ENCODE data around the gene DLAT. TPM values are rescaled to one million over a fixed set of nuclear protein-coding genes. Genes with fewer than 3 reads are reported as not detected.
"Not testable (repeated sequence)": the region's sequence is repeated elsewhere in the genome, so short reads cannot be mapped to it uniquely, and the experiment has no call there.

DLAT gene
- total and polyA plus RNA-seq, 2 experiments from 2014 or later = 31.8 to 66.5 TPM

- DNase-seq (ENCODE audit: low spot score) (no peak), ATAC-seq (no peak)
- no peak overlapping the region for H3K27ac ChIP-seq (ENCODE audit: low read depth)
- TF ChIP-seq POLR2AphosphoS5 (IDR thresholded peaks at IDR 0.05; ENCODE audit: low read depth) (no peak), ZNF462 (CRISPR knock-in tag; IDR thresholded peaks at IDR 0.05) (no peak), EZH2phosphoT487 (IDR thresholded peaks at IDR 0.05; ENCODE audit: unreplicated experiment) (no peak), CTCF (conservative IDR thresholded peaks at IDR 0.05; ENCODE audit: low read depth in 2 of 2) (no peak), NANOG (IDR thresholded peaks at IDR 0.05; ENCODE audit: borderline replicate concordance) (no peak), CREB1 (CRISPR knock-in tag; IDR thresholded peaks at IDR 0.05; ENCODE audit: low read depth) (no peak)
- peaks cover 65% of the 10 kb centered on the region for H3K9me3 Mint-ChIP-seq
- no peak overlapping the region for H3K27ac Mint-ChIP-seq
- no peak overlapping the region for H2AFZ ChIP-seq
- no peaks in the 10 kb centered on the region for H3K4me1 Mint-ChIP-seq
- H3K4me3 Mint-ChIP-seq = no peak overlapping the region
- no peaks in the 10 kb centered on the region for H3K9me2 ChIP-seq (ENCODE audit: insufficient read depth)
- H3K79me2 ChIP-seq (replicated peaks; ENCODE audit: insufficient read depth) = no peaks in the 10 kb centered on the region
- H3K36me3 ChIP-seq (ENCODE audit: insufficient read depth) = no peaks in the 10 kb centered on the region
- H4K20me1 ChIP-seq (replicated peaks; ENCODE audit: insufficient read depth) = no peaks in the 10 kb centered on the region
- no peak overlapping the region for H3K4me2 ChIP-seq
- H3K36me3 Mint-ChIP-seq (ENCODE audit: low read depth) = peaks cover 63% of the 10 kb centered on the region
- no peak overlapping the region for H3K4me3 ChIP-seq
- no peaks in the 10 kb centered on the region for H3F3A ChIP-seq (replicated peaks; ENCODE audit: low read depth)
- H3K4me1 ChIP-seq (ENCODE audit: insufficient read depth) = no peaks in the 10 kb centered on the region
- H3K27me3 ChIP-seq (ENCODE audit: insufficient read depth) = no peaks in the 10 kb centered on the region
- H3K27me3 Mint-ChIP-seq (ENCODE audit: insufficient read depth, low read depth, poor library complexity) = peaks cover 7% of the 10 kb centered on the region
Measured at GRCh38 chr11:112005422-112006094, 19.6 kb upstream of the DLAT start.

- H4K20me1 ChIP-seq (replicated peaks; ENCODE audit: insufficient read depth); ATAC-seq; H3K27me3 Mint-ChIP-seq (ENCODE audit: insufficient read depth, low read depth, poor library complexity); H3K4me3 Mint-ChIP-seq; H3K4me1 ChIP-seq (ENCODE audit: insufficient read depth); H2AFZ ChIP-seq; H3K4me3 ChIP-seq; DNase-seq (ENCODE audit: low spot score); H3K36me3 ChIP-seq (ENCODE audit: insufficient read depth); H3K27ac ChIP-seq (ENCODE audit: low read depth); H3K79me2 ChIP-seq (replicated peaks; ENCODE audit: insufficient read depth); H3F3A ChIP-seq (replicated peaks; ENCODE audit: low read depth); H3K4me1 Mint-ChIP-seq; H3K9me2 ChIP-seq (ENCODE audit: insufficient read depth); H3K27me3 ChIP-seq (ENCODE audit: insufficient read depth); H3K27ac Mint-ChIP-seq; H3K4me2 ChIP-seq: not testable (repeated sequence)
- peaks cover 70% of the 10 kb centered on the region for H3K9me3 Mint-ChIP-seq
- H3K36me3 Mint-ChIP-seq (ENCODE audit: low read depth) = peaks cover 61% of the 10 kb centered on the region
Measured at GRCh38 chr11:112006095-112006441, 19.1 kb upstream of the DLAT start.

GRCh38 chr11:112011451-112011850 is 13.8 kb upstream of the DLAT start:
- ATAC-seq; H4K20me1 ChIP-seq (replicated peaks; ENCODE audit: insufficient read depth); H3K27me3 Mint-ChIP-seq (ENCODE audit: insufficient read depth, low read depth, poor library complexity); H3K79me2 ChIP-seq (replicated peaks; ENCODE audit: insufficient read depth); H3K9me2 ChIP-seq (ENCODE audit: insufficient read depth); H3K4me3 ChIP-seq; H3K4me3 Mint-ChIP-seq; H3K27ac ChIP-seq (ENCODE audit: low read depth); H3K4me2 ChIP-seq; H3K4me1 Mint-ChIP-seq; H3F3A ChIP-seq (replicated peaks; ENCODE audit: low read depth); H3K27me3 ChIP-seq (ENCODE audit: insufficient read depth); H3K27ac Mint-ChIP-seq; DNase-seq (ENCODE audit: low spot score); H2AFZ ChIP-seq; H3K4me1 ChIP-seq (ENCODE audit: insufficient read depth); H3K36me3 ChIP-seq (ENCODE audit: insufficient read depth): not testable (repeated sequence)
- Mint-ChIP-seq H3K36me3 (ENCODE audit: low read depth) (peaks cover 30% of the 10 kb centered on the region; the same call in 2 of the 3 replicates), H3K9me3 (peaks cover 46% of the 10 kb centered on the region)
